ENCODE data around the gene PDXP. TPM values are rescaled to one million over a fixed set of nuclear protein-coding genes. Genes with fewer than 3 reads are reported as not detected.
A peak's percentile ranks its signal among the peaks of the same experiment; 100 is the strongest.

PDXP gene
- total RNA-seq, 4 donors from 2014 or later = 3.8 to 5.4 (median 4.3) TPM

- no peak for TF ChIP-seq CTCF (IDR thresholded peaks at IDR 0.05)
- ATAC-seq (ENCODE audit: low FRiP score) (no peak), DNase-seq (ENCODE audit: low spot score) (no peak)
Measured at GRCh38 chr22:37665487-37665886, 7.0 kb downstream of the PDXP start.

GRCh38 chr22:37669586-37669985 is 11.1 kb downstream of the PDXP start:
- no peak for ATAC-seq (ENCODE audit: low FRiP score)
- DNase-seq (ENCODE audit: low spot score) = no peak
- no peak for TF ChIP-seq CTCF (IDR thresholded peaks at IDR 0.05)

- ATAC-seq (ENCODE audit: low FRiP score) (no peak), DNase-seq (ENCODE audit: low spot score) (no peak)
- TF ChIP-seq CTCF (IDR thresholded peaks at IDR 0.05) = no peak
Measured at GRCh38 chr22:37672206-37672919, 13.8 kb downstream of the PDXP start.

GRCh38 chr22:37672920-37673455 is 14.5 kb downstream of the PDXP start:
- TF ChIP-seq CTCF (IDR thresholded peaks at IDR 0.05) = no peak
- no peak for DNase-seq (ENCODE audit: low spot score)
- ATAC-seq (ENCODE audit: low FRiP score) = no peak

DNA sequence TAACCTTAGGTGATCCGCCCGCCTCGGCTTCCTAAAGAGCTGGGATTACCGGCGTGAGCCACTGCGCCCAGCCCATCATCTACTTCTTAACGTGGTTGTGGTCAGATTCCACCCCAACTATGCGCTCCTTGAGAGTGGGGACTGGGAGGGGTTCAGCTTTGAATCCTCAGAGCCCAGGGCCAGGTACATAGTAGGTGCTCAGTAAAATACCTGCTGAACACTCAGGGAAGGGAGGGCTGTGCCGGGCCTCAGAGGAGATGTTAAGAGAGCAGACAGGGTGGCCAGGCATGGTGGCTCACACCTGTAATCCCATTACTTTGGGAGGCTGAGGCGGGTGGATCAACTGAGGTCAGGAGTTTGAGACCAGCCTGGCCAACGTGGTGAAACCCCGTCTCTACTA is 15.7 kb downstream of the PDXP start:
- ATAC-seq (ENCODE audit: low FRiP score) = no peak
- TF ChIP-seq CTCF (IDR thresholded peaks at IDR 0.05) = no peak
- no peak for DNase-seq (ENCODE audit: low spot score)

DNA sequence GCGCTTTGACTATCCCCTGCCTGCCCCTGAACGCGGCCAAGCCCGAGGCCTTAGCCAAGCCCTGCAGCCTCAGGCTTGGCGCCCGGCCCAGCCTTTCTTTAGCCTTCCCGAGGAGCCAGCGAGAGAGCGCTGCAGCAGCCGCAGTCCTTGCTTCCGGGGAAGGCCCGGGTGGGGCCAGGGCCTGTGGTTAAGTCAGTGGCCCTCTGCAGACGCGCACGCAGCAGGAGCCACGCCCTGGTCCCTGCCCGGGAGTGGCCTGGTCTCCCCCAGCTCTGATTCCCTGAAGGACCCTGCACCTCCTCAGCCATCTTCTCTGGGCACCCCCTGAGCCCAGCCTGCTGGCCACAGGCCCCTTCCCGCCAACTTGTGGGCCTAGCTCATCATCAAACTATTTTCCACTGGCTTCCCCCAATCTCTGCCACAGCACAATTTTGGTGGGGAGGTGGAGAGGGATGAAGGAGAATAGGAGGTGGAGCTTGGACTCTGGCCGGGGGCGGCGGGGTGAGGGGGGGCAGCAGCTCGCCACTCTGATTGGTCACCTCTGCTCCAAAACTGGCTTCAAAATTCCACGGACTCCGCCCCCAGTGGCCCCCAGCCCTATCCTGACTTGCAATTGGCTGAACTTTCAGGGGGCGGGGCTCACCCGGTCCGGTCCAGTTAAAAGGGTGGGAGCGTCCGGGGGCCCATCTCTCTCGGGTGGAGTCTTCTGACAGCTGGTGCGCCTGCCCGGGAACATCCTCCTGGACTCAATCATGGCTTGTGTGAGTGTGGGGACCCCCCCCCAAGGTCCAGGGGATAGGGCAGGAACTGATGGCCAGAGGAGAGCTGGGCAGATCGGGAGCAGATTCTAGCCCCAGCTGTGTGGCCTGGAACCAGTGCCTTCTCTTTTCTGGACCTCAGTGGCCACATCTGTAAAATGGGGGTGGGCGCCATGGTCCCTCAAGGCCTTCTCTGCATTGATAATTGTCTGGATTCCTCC is 16.7 kb downstream of the PDXP start, which contains the start of gene LGALS1:
Gene LGALS1 (plus strand): TSS at position 686 of the 979 bp plus-strand sequence. CDS start 67 bp downstream, at position 753.
- no peak for TF ChIP-seq CTCF (IDR thresholded peaks at IDR 0.05)
- DNase-seq (ENCODE audit: low spot score) (peak; percentile 86), ATAC-seq (ENCODE audit: low FRiP score) (peak; percentile 83)
